Measurements from ENCODE around the gene DDX52. TPM values are rescaled to one million over a fixed set of nuclear protein-coding genes. Genes with fewer than 3 reads are reported as not detected.

Gene DDX52
- total RNA-seq, 4 donors from 2014 or later = 13.1 to 16.9 (median 14.7) TPM

- Histone ChIP-seq H3K4me3 (no peak overlapping the region), H3K27ac (no peak overlapping the region), H3K4me1 (no peaks in the 10 kb centered on the region), H3K27me3 (no peaks in the 10 kb centered on the region), H3K36me3 (peaks cover 5 to 76% of the 10 kb centered on the region in 2 donors), H3K9me3 (no peaks in the 10 kb centered on the region)
- in situ Hi-C loops (cut with MboI; ENCODE audit: low sequenced_read_pairs in 4 of 4) = no loop called here
- ATAC-seq (no peak), DNase-seq (no peak)
- intact Hi-C loops (cut with DNase I; ENCODE audit: low total_unique reads) = no loop called here
- TF ChIP-seq POLR2A (IDR thresholded peaks at IDR 0.05) = no peak
- TF ChIP-seq, protein P1, sequence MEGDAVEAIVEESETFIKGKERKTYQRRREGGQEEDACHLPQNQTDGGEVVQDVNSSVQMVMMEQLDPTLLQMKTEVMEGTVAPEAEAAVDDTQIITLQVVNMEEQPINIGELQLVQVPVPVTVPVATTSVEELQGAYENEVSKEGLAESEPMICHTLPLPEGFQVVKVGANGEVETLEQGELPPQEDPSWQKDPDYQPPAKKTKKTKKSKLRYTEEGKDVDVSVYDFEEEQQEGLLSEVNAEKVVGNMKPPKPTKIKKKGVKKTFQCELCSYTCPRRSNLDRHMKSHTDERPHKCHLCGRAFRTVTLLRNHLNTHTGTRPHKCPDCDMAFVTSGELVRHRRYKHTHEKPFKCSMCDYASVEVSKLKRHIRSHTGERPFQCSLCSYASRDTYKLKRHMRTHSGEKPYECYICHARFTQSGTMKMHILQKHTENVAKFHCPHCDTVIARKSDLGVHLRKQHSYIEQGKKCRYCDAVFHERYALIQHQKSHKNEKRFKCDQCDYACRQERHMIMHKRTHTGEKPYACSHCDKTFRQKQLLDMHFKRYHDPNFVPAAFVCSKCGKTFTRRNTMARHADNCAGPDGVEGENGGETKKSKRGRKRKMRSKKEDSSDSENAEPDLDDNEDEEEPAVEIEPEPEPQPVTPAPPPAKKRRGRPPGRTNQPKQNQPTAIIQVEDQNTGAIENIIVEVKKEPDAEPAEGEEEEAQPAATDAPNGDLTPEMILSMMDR (IDR thresholded peaks at IDR 0.05 in 4 of 5, conservative IDR thresholded peaks at IDR 0.05 in 1 of 5) = no peak
Observed at GRCh38 chr17:37562016-37562745, 81.1 kb downstream of the DDX52 start.

Small RNA genes within 50 kb of the gene (microRNA-seq; reads per million reads assigned to microRNA genes)
- gene MIR378J (ENCODE audit: borderline replicate concordance in 2 of 2) = 0 reads per million in 2 donors

Other genes starting within 250 kb of the DDX52 start
- 10 to 100 TPM; 13.4 to 28.9 (median 18.9) TPM for gene ACACA, start 236.6 kb downstream of the DDX52 start, total RNA-seq
- 10 to 100 TPM in 3 of 4 donors, 1 to 10 TPM in 1; 9.7 to 18.4 (median 14.8) TPM for gene TADA2A, start 236.6 kb downstream of the DDX52 start, total RNA-seq
- 10 to 100 TPM; 10.2 to 15.1 (median 11.3) TPM for gene DUSP14, start 153.6 kb downstream of the DDX52 start, total RNA-seq
- 10 to 100 TPM; 16.0 to 25.0 (median 21.9) TPM for gene SYNRG, start 34.0 kb downstream of the DDX52 start, total RNA-seq
- not detected for gene HNF1B, start 101.6 kb upstream of the DDX52 start, total RNA-seq

Measured in gastrocnemius medialis (tissue), 4 donors.